ENCODE data around the gene TRIP12.
"Not testable (repeated sequence)": the region's sequence is repeated elsewhere in the genome, so short reads cannot be mapped to it uniquely, and the experiment has no call there.

TRIP12 gene

GRCh38 chr2:229937537-229937936 lies 15.7 kb upstream of the TRIP12 start:
- ChIA-PET CTCF (no interaction called here), POLR2A (no interaction called here)
- no peak overlapping the region for H3K4me3 ChIP-seq (ENCODE audit: low read depth, low read length)
- DNase-seq (ENCODE audit: low read depth, low spot score) = no peak
- no peak for TF ChIP-seq CTCF (IDR thresholded peaks at IDR 0.05; ENCODE audit: insufficient read depth, low read length, missing control alignments)

- ChIA-PET CTCF (no interaction called here), POLR2A (no interaction called here)
- DNase-seq (ENCODE audit: low read depth, low spot score) = no peak
- TF ChIP-seq CTCF (IDR thresholded peaks at IDR 0.05; ENCODE audit: insufficient read depth, low read length, missing control alignments) = no peak
- no peak overlapping the region for H3K4me3 ChIP-seq (ENCODE audit: low read depth, low read length)
These were observed 9.4 kb upstream of the TRIP12 start for GRCh38 chr2:229931241-229931640.

GRCh38 chr2:229930656-229931055 lies 8.8 kb upstream of the TRIP12 start:
- ChIA-PET CTCF (no interaction called here), POLR2A (interaction anchor here (0.6 kb wide), 1 partner anchor 13 kb away, joined by 3 read pairs; no protein-coding TSS in a partner anchor)

GRCh38 chr2:229927817-229928321 lies 6.1 kb upstream of the TRIP12 start:
- H3K4me3 ChIP-seq (ENCODE audit: low read depth, low read length) = no peak overlapping the region
- no peak for TF ChIP-seq CTCF (IDR thresholded peaks at IDR 0.05; ENCODE audit: insufficient read depth, low read length, missing control alignments)
- CTCF ChIA-PET = interaction anchor here (0.8 kb wide), 1 partner anchor 147 kb away, joined by 3 read pairs; no protein-coding TSS in a partner anchor
- no peak for DNase-seq (ENCODE audit: low read depth, low spot score)
- POLR2A ChIA-PET = interaction anchor here (0.6 kb wide), 1 partner anchor 19 kb away, joined by 5 read pairs; no protein-coding TSS in a partner anchor

More at GRCh38 chr2:229930656-229931055, 8.8 kb upstream of the TRIP12 start:
- H3K4me3 ChIP-seq (ENCODE audit: low read depth, low read length) = no peak overlapping the region
- TF ChIP-seq CTCF (IDR thresholded peaks at IDR 0.05; ENCODE audit: insufficient read depth, low read length, missing control alignments) = no peak
- no peak for DNase-seq (ENCODE audit: low read depth, low spot score)

GRCh38 chr2:229925201-229925600 lies 3.4 kb upstream of the TRIP12 start:
- no peak for TF ChIP-seq CTCF (IDR thresholded peaks at IDR 0.05; ENCODE audit: insufficient read depth, low read length, missing control alignments)
- CTCF ChIA-PET = interaction anchor here (0.6 to 1.1 kb wide), 2 partner anchors 17 to 124 kb away, joined by 3 read pairs; no protein-coding TSS in a partner anchor
- H3K4me3 ChIP-seq (ENCODE audit: low read depth, low read length) = no peak overlapping the region
- DNase-seq (ENCODE audit: low read depth, low spot score) = no peak
- POLR2A ChIA-PET = no interaction called here

- H3K4me3 ChIP-seq (ENCODE audit: low read depth, low read length); DNase-seq (ENCODE audit: low read depth, low spot score); POLR2A ChIA-PET: not testable (repeated sequence)
- CTCF ChIA-PET = interaction anchor here (0.6 kb wide), 1 partner anchor 16 kb away, joined by 3 read pairs; no protein-coding TSS in a partner anchor
These were observed 2.7 kb upstream of the TRIP12 start for GRCh38 chr2:229924541-229924940.

Data from AG04449 (cell line).